ENCODE data around the gene NFS1.
"Not testable (repeated sequence)": the region's sequence is repeated elsewhere in the genome, so short reads cannot be mapped to it uniquely, and the experiment has no call there.

The NFS1 gene

DNA sequence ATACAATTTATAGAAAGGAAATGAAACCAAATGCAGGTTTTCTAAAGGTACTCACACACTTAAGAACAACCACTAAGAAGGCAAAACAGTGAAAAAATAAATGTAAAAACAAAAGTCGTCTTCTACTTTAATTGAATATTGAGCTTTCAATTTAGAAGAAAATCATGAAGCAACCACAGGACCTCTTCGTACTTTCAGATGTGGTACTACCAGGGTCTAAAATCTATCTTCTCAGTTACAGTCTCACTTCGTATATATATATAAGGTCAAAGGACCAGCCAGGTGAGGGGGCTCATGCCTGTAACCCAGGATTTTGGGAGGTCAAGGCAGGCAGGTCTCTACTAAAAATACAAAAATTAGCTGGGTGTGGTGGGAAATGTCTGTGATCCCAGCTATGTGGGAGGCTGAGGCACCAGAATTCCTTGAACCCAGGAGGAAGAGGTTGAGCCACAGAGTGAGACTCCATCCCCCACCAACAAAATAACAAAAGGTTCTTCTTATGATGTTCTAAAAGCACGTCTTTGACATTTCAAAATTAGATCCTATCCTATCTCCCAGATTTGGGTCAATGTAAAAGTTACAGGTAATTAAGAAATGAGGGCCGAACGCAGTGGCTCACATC lies 12.5 kb upstream of the NFS1 start:
- Histone ChIP-seq H3K4me3 (ENCODE audit: low read depth, low read length) (no peak overlapping the region), H3K36me3 (ENCODE audit: control insufficient read depth, insufficient read depth, low read length) (no peaks in the 10 kb centered on the region), H3K9ac (no peak overlapping the region), H3K4me1 (peaks cover 8% of the 10 kb centered on the region), H2AFZ (no peak overlapping the region), H3K4me2 (ENCODE audit: low read length) (no peak overlapping the region), H3K27me3 (ENCODE audit: control insufficient read depth, insufficient read depth, low read length) (no peaks in the 10 kb centered on the region), H3K79me2 (peaks cover 29% of the 10 kb centered on the region), H3K9me3 (ENCODE audit: control insufficient read depth, low read length) (no peaks in the 10 kb centered on the region), H3K27ac (no peak overlapping the region)
- TF ChIP-seq, protein P1, sequence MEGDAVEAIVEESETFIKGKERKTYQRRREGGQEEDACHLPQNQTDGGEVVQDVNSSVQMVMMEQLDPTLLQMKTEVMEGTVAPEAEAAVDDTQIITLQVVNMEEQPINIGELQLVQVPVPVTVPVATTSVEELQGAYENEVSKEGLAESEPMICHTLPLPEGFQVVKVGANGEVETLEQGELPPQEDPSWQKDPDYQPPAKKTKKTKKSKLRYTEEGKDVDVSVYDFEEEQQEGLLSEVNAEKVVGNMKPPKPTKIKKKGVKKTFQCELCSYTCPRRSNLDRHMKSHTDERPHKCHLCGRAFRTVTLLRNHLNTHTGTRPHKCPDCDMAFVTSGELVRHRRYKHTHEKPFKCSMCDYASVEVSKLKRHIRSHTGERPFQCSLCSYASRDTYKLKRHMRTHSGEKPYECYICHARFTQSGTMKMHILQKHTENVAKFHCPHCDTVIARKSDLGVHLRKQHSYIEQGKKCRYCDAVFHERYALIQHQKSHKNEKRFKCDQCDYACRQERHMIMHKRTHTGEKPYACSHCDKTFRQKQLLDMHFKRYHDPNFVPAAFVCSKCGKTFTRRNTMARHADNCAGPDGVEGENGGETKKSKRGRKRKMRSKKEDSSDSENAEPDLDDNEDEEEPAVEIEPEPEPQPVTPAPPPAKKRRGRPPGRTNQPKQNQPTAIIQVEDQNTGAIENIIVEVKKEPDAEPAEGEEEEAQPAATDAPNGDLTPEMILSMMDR (IDR thresholded peaks at IDR 0.05): no peak

- no peak overlapping the region for H3K4me2 ChIP-seq (ENCODE audit: low read length)
- H2AFZ ChIP-seq: no peak overlapping the region
- H3K27ac ChIP-seq: no peak overlapping the region
- H3K36me3 ChIP-seq (ENCODE audit: control insufficient read depth, insufficient read depth, low read length): no peaks in the 10 kb centered on the region
- TF ChIP-seq, protein P1 (IDR thresholded peaks at IDR 0.05): no peak
- H3K27me3 ChIP-seq (ENCODE audit: control insufficient read depth, insufficient read depth, low read length): no peaks in the 10 kb centered on the region
- peaks cover 26% of the 10 kb centered on the region for H3K79me2 ChIP-seq
- no peak overlapping the region for H3K9ac ChIP-seq
- no peaks in the 10 kb centered on the region for H3K9me3 ChIP-seq (ENCODE audit: control insufficient read depth, low read length)
- H3K4me3 ChIP-seq (ENCODE audit: low read depth, low read length): no peak overlapping the region
- peaks cover 8% of the 10 kb centered on the region for H3K4me1 ChIP-seq
Measured at GRCh38 chr20:35710884-35711587, 11.9 kb upstream of the NFS1 start.

DNA sequence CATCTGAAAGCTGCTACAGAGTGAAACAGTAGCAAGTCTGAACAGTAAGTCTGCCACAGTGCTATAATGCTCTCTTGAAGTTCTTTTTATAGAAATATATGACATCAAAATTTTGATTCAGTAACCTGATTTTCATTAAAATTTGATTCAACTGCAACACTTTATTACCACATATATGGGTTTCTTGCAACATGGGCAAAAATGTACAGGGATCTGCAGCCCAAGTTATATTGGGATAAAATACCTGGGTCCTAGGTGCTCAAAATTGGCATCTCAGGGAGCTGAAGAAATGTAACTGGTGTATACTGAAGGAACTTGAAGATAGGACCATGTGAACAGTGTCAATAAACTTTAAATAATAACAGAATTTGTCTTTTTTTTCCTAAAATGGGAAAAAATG lies 10.9 kb upstream of the NFS1 start:
- H3K79me2 ChIP-seq: peaks cover 21% of the 10 kb centered on the region
- no peak overlapping the region for H2AFZ ChIP-seq
- H3K4me2 ChIP-seq (ENCODE audit: low read length): no peak overlapping the region
- H3K36me3 ChIP-seq (ENCODE audit: control insufficient read depth, insufficient read depth, low read length): no peaks in the 10 kb centered on the region
- H3K4me1 ChIP-seq: peaks cover 8% of the 10 kb centered on the region
- no peak overlapping the region for H3K4me3 ChIP-seq (ENCODE audit: low read depth, low read length)
- H3K9ac ChIP-seq: no peak overlapping the region
- no peak overlapping the region for H3K27ac ChIP-seq
- no peaks in the 10 kb centered on the region for H3K27me3 ChIP-seq (ENCODE audit: control insufficient read depth, insufficient read depth, low read length)
- no peaks in the 10 kb centered on the region for H3K9me3 ChIP-seq (ENCODE audit: control insufficient read depth, low read length)
- TF ChIP-seq, protein P1 (IDR thresholded peaks at IDR 0.05): no peak

DNA sequence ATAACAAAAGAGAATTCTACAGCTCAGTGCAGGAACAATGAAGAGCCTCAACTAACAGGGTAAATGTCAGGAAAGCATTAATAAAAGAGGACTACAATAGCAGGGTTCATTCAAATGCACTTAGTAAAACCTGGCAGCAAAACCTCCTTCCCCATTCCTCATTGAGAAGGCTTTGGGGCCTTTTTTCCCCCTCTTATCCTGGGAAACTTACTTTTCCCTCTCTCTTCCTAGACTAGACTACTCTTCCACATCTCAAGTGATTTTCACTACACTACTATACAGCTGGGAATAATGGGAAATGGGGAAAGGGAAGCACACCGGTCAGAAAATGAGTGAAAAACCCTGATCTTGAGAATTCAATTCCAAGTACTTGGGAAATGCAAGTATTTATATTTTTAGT lies 10.1 kb upstream of the NFS1 start:
- Histone ChIP-seq H3K4me1 (peaks cover 8% of the 10 kb centered on the region), H3K4me2 (ENCODE audit: low read length) (no peak overlapping the region), H3K36me3 (ENCODE audit: control insufficient read depth, insufficient read depth, low read length) (no peaks in the 10 kb centered on the region), H3K4me3 (ENCODE audit: low read depth, low read length) (no peak overlapping the region), H3K9ac (no peak overlapping the region), H3K27ac (no peak overlapping the region), H3K9me3 (ENCODE audit: control insufficient read depth, low read length) (no peaks in the 10 kb centered on the region), H3K27me3 (ENCODE audit: control insufficient read depth, insufficient read depth, low read length) (no peaks in the 10 kb centered on the region), H3K79me2 (peaks cover 21% of the 10 kb centered on the region), H2AFZ (no peak overlapping the region)
- TF ChIP-seq, protein P1 (IDR thresholded peaks at IDR 0.05): no peak

DNA sequence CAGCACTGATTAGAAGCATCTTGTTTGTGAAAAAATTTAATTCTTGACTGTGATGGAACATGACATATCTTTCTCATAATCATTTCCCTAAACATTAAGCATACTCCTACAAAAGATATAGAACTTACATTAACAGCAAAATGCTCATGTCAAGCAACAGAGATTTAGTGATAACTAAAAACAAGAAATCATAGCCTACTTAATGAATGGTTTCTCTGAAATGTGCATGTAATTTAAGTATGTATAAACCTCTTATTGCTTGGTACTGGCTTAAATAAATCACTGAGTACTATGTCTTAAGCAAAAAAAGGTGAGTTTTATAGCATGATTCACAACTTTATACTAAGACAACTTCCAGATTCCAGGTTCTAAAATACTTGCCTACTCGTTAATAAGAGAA lies 9.3 kb upstream of the NFS1 start:
- H3K4me1 ChIP-seq: peaks cover 8% of the 10 kb centered on the region
- no peak overlapping the region for H3K4me2 ChIP-seq (ENCODE audit: low read length)
- H3K27me3 ChIP-seq (ENCODE audit: control insufficient read depth, insufficient read depth, low read length): no peaks in the 10 kb centered on the region
- TF ChIP-seq, protein P1 (IDR thresholded peaks at IDR 0.05): no peak
- H3K9me3 ChIP-seq (ENCODE audit: control insufficient read depth, low read length): no peaks in the 10 kb centered on the region
- no peak overlapping the region for H3K4me3 ChIP-seq (ENCODE audit: low read depth, low read length)
- peaks cover 17% of the 10 kb centered on the region for H3K79me2 ChIP-seq
- no peak overlapping the region for H3K9ac ChIP-seq
- H3K27ac ChIP-seq: no peak overlapping the region
- no peaks in the 10 kb centered on the region for H3K36me3 ChIP-seq (ENCODE audit: control insufficient read depth, insufficient read depth, low read length)
- no peak overlapping the region for H2AFZ ChIP-seq

DNA sequence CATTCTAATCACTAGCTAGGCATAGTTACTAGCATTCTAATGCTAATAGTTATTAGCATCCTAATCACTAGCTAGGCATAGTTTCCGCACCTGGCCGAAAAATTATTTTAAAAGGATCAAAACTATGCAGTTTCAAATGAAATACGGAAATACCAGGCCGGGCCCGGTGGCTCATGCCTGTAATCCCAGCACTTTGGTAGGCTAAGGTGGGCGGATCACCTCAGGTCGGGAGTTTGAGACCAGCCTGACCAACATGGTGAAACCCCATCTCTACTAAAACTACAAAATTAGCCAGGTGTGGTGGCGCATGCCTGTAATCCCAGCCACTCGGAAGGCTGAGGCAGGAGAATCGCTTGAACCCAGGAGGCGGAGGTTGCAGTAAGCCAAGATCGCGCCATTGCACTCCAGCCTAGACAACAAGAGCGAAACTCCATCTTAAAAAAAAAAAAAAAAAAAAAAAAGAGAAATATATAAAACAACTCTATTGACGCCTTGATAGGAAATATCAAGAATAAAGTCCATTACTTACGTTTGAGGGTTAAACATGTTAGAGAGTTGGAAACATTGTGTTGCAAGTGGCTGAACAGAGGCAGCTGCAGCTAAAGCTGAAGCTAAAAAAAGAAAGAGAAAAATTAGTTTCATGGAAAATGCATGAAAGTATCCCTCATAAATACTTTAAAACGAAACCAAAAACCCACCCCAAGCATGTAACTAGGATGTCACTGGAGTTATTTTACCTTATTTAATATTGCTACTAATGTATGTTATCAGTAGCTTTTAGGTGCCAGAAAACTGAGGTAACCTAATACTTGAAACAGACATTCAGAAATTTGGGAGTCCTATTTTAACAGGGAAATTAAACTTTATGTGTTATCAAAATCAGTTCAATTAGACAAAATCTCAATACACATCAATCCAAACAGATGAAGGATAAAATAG lies 7.7 kb upstream of the NFS1 start:
- not testable (repeated sequence) for H3K27ac ChIP-seq; H3K9me3 ChIP-seq (ENCODE audit: control insufficient read depth, low read length); H3K4me1 ChIP-seq; H3K36me3 ChIP-seq (ENCODE audit: control insufficient read depth, insufficient read depth, low read length); H3K9ac ChIP-seq; H3K27me3 ChIP-seq (ENCODE audit: control insufficient read depth, insufficient read depth, low read length); H2AFZ ChIP-seq; H3K4me3 ChIP-seq (ENCODE audit: low read depth, low read length); H3K4me2 ChIP-seq (ENCODE audit: low read length)
- peaks cover 11% of the 10 kb centered on the region for H3K79me2 ChIP-seq

Data from parathyroid adenoma (tissue), 2 donors.